Sigmoid colon (tissue), 7 donors: ENCODE measurements around the gene TMEM14A. TPM values are rescaled to one million over a fixed set of nuclear protein-coding genes. Genes with fewer than 3 reads are reported as not detected.
"Not testable (repeated sequence)": the region's sequence is repeated elsewhere in the genome, so short reads cannot be mapped to it uniquely, and the experiment has no call there.

Source experiments
- DNase-seq: peaks from one replicate; pipeline ENCODE4 v3.0.0-alpha.2; 2019
- H3K27ac ChIP-seq, 4 donors: fragments of 200-600 bp; sonication (generic); one replicate each; pipeline ENCODE4 v1.5.1; 2016 to 2019; ENCODE audit warnings: mild to moderate bottlenecking in 1 of 4
- H3K27me3 ChIP-seq, 3 donors: fragments of 200-600 bp; sonication (generic); one replicate each; pipeline ENCODE4 v1.5.1; 2019; ENCODE audit warnings: mild to moderate bottlenecking in 1 of 3
- H3K36me3 ChIP-seq, 4 donors: fragments of 200-600 bp; sonication (generic); one replicate each; pipeline ENCODE4 v1.5.1; 2016 to 2019
- H3K4me1 ChIP-seq, 4 donors: fragments of 200-600 bp; sonication (generic); one replicate each; pipeline ENCODE4 v1.5.1; 2017 to 2019
- H3K4me3 ChIP-seq, 4 donors: fragments of 200-600 bp; sonication (generic); one replicate each; pipeline ENCODE4 v1.5.1; 2017 to 2019; ENCODE audit warnings: mild to moderate bottlenecking in 2 of 4, moderate library complexity in 1 of 4
- H3K9me3 ChIP-seq, 4 donors: fragments of 200-600 bp in 3 of 4; sonication (generic) in 3 of 4; one replicate each; pipeline versions ENCODE4 v1.5.1 to v1.6.1; 2013 to 2019
- CTCF ChIP-seq, 4 experiments: fragments of 450-650 bp in 3 of 4; fragments of 200-600 bp in 1 of 4; IDR thresholded peaks; one replicate each; pipeline ENCODE4 v1.5.1; 2016 to 2019; ENCODE audit warnings: antibody characterized with exemption in 4 of 4, mild to moderate bottlenecking in 3 of 4, moderate library complexity in 2 of 4
- EP300 ChIP-seq, 4 donors: sonication (generic); formaldehyde crosslinking; IDR thresholded peaks; one replicate each; pipeline ENCODE4 v1.6.1; 2017; ENCODE audit warnings: antibody characterized with exemption in 4 of 4
- POLR2A ChIP-seq, 2 donors: fragments of 450-650 bp; IDR thresholded peaks; one replicate each; pipeline ENCODE4 v1.6.1; 2016; ENCODE audit warnings: antibody characterized with exemption in 2 of 2, mild to moderate bottlenecking in 2 of 2, moderate library complexity in 2 of 2
- POLR2AphosphoS5 ChIP-seq, 4 donors: sonication (generic); formaldehyde crosslinking; IDR thresholded peaks; one replicate each; pipeline ENCODE4 v1.6.1; 2017; ENCODE audit warnings: antibody characterized with exemption in 4 of 4
- WGBS, 2 donors: extraction: QIAGEN DNeasy Blood & Tissue Kit; methylation state at CpG; one replicate each; pipeline ENCODE4 v1.1.7; 2013; 5-methylcytosine and 5-hydroxymethylcytosine counted together
- intact Hi-C: fragments of 100-400 bp; cut with DNase I; formaldehyde crosslinking; loops from one replicate; pipeline ENCODE4 v1.15.1; 2023
- polyA plus RNA-seq, 3 donors: library from polyadenylated mRNA; stranded (reverse); fragments of 200-250 nt; gene quantifications; one replicate each; pipeline ENCODE4 v1.2.3, GENCODE V29; 2013
- total RNA-seq, 4 donors: library from RNA; depleted of rRNA; stranded (reverse); fragments of >200 nt; gene quantifications; one replicate each; pipeline ENCODE4 v1.1.0, GENCODE V29; 2016
- donor health status: healthy with polysubstance abuse.
- donor health status: Bipolar disorder and iron deficiency.
- donor health status: healthy.

The TMEM14A gene
- total and polyA plus RNA-seq, 7 donors = 18.5 to 48.5 (median 25.2) TPM

GRCh38 chr6:52654592-52654991, 16.3 kb upstream of the TMEM14A start:
- TF ChIP-seq CTCF (IDR thresholded peaks at IDR 0.05) = no peak
- no peak for TF ChIP-seq POLR2AphosphoS5 (IDR thresholded peaks at IDR 0.05)
- no peak for TF ChIP-seq POLR2A (IDR thresholded peaks at IDR 0.05)
- no peak for TF ChIP-seq EP300 (IDR thresholded peaks at IDR 0.05)
- H3K27me3 ChIP-seq = no peaks in the 10 kb centered on the region
- no peak overlapping the region for H3K4me3 ChIP-seq
- DNase-seq = no peak
- WGBS, 2 donors = 94% methylated on average over 4 of the region's 4 CpGs
- H3K4me1 ChIP-seq = no peaks in the 10 kb centered on the region
- H3K27ac ChIP-seq = no peak overlapping the region
- no peaks in the 10 kb centered on the region for H3K9me3 ChIP-seq
- intact Hi-C loops = no loop called here
- no peaks in the 10 kb centered on the region for H3K36me3 ChIP-seq

- 96 to 97% methylated on average over 28 of the region's 33 CpGs for WGBS, 2 donors
- DNase-seq, H3K4me1 ChIP-seq, intact Hi-C loops, H3K27me3 ChIP-seq, H3K9me3 ChIP-seq, H3K27ac ChIP-seq, H3K4me3 ChIP-seq, H3K36me3 ChIP-seq: not testable (repeated sequence)
Measured at GRCh38 chr6:52655941-52656340, 15.0 kb upstream of the TMEM14A start.

DNA sequence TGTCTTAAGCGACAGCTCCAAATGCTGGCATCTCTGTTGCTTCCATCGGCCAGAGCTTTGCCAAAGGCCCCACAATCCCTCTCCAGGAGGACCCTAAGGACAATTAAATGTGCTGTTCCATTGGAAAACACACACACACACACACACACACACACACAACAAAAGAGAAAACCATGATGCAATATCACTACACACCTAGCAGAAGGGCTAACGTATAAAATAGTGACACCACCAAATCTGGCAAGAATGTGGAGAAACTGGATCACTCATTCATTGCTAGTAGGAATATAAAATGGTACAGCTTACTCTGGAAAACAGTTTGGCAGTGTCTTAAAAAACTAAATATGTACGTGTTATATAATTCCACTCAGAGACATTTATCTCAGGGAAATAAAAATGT, 13.0 kb upstream of the TMEM14A start:
- Histone ChIP-seq H3K4me3 (no peak overlapping the region), H3K36me3 (no peaks in the 10 kb centered on the region), H3K27me3 (no peaks in the 10 kb centered on the region), H3K27ac (no peak overlapping the region), H3K4me1 (no peaks in the 10 kb centered on the region), H3K9me3 (no peaks in the 10 kb centered on the region)
- TF ChIP-seq POLR2AphosphoS5 (IDR thresholded peaks at IDR 0.05) (no peak), EP300 (IDR thresholded peaks at IDR 0.05) (no peak), CTCF (IDR thresholded peaks at IDR 0.05) (no peak), POLR2A (IDR thresholded peaks at IDR 0.05) (no peak)
- 74 to 89% methylated on average over 4 of the region's 4 CpGs for WGBS, 2 donors
- intact Hi-C loops = no loop called here
- no peak for DNase-seq

- H3K9me3 ChIP-seq = no peaks in the 10 kb centered on the region
- H3K4me1 ChIP-seq = peaks cover 0 to 17% (median 6%) of the 10 kb centered on the region in 4 donors
- intact Hi-C loops = loop anchor here (5.0 kb wide), 3 partner anchors 64 to 149 kb away; partner anchors contain the start of gene TRAM2
- no peak for TF ChIP-seq POLR2AphosphoS5 (IDR thresholded peaks at IDR 0.05)
- no peak for TF ChIP-seq POLR2A (IDR thresholded peaks at IDR 0.05)
- no peak for TF ChIP-seq CTCF (IDR thresholded peaks at IDR 0.05)
- no peak for TF ChIP-seq EP300 (IDR thresholded peaks at IDR 0.05)
- H3K36me3 ChIP-seq = no peaks in the 10 kb centered on the region
- DNase-seq = no peak
- no peak overlapping the region for H3K27ac ChIP-seq
- WGBS, 2 donors = 79 to 83% methylated on average over 3 of the region's 3 CpGs
- H3K4me3 ChIP-seq = no peak overlapping the region
- H3K27me3 ChIP-seq = no peaks in the 10 kb centered on the region
Measured at GRCh38 chr6:52661551-52661950, 9.4 kb upstream of the TMEM14A start.

DNA sequence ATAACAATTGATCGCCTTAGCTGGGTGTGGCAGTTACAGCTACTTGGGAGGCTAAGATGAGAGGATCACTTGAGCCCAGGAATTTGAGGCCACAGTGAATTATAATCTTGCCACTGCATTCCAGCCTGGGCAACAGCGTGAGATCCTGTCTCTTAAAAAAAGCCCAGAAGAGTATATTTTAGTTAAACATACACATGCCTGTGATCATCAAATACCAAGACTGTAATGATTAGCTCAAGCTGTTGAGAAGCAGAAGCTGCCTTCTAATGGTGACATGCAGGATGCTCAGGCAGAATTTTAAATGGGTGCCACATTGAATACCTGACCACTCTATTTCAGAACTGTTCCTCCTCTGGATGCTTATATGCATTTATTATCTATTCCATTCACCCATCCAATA, 8.9 kb upstream of the TMEM14A start:
- no peak overlapping the region for H3K27ac ChIP-seq
- intact Hi-C loops = loop anchor here (5.0 kb wide), 3 partner anchors 65 to 150 kb away; partner anchors contain the start of gene TRAM2
- no peaks in the 10 kb centered on the region for H3K36me3 ChIP-seq
- no peaks in the 10 kb centered on the region for H3K27me3 ChIP-seq
- DNase-seq = no peak
- 92 to 94% methylated on average over 2 of the region's 2 CpGs for WGBS, 2 donors
- TF ChIP-seq POLR2A (IDR thresholded peaks at IDR 0.05) (no peak), POLR2AphosphoS5 (IDR thresholded peaks at IDR 0.05) (no peak), CTCF (IDR thresholded peaks at IDR 0.05) (no peak), EP300 (IDR thresholded peaks at IDR 0.05) (no peak)
- H3K4me1 ChIP-seq = peaks cover 0 to 17% (median 6%) of the 10 kb centered on the region in 4 donors
- no peak overlapping the region for H3K4me3 ChIP-seq
- no peaks in the 10 kb centered on the region for H3K9me3 ChIP-seq
